GM06990 (cell line): Measurements from ENCODE around the gene SLC49A3.
"Not testable (repeated sequence)": the region's sequence is repeated elsewhere in the genome, so short reads cannot be mapped to it uniquely, and the experiment has no call there.

Experiments used
- DNase-seq: peaks from one replicate; pipeline ENCODE4 v3.0.0-alpha.2; 2011; ENCODE audit not compliant: insufficient read length; ENCODE audit errors: extremely low read depth
- H3K27me3 ChIP-seq: replicated peaks from 2 replicates; pipeline ENCODE4 v1.6.0; 2011; ENCODE audit warnings: low read length; ENCODE audit not compliant: control insufficient read depth, insufficient read depth
- H3K36me3 ChIP-seq: 2 replicates; pipeline ENCODE4 v1.5.1; 2011; ENCODE audit warnings: low read length; ENCODE audit not compliant: control insufficient read depth, insufficient read depth
- H3K4me3 ChIP-seq: replicated peaks from 2 replicates; pipeline ENCODE4 v1.5.1; 2011; ENCODE audit warnings: low read depth, mild to moderate bottlenecking, control low read depth, low read length
- CTCF ChIP-seq: IDR thresholded peaks from 2 replicates; pipeline ENCODE4 v1.5.1; 2011; ENCODE audit warnings: low read length, control low read depth, mild to moderate bottlenecking, inconsistent platforms; ENCODE audit not compliant: insufficient read depth, poor library complexity, severe bottlenecking

SLC49A3 gene

GRCh38 chr4:635851-636627, 52.9 kb downstream of the SLC49A3 start:
- Histone ChIP-seq H3K27me3 (no peaks in the 10 kb centered on the region), H3K4me3 (no peak overlapping the region), H3K36me3 (no peaks in the 10 kb centered on the region)
- DNase-seq: no peak
- TF ChIP-seq CTCF: no peak

GRCh38 chr4:635066-635835, 53.7 kb downstream of the SLC49A3 start:
- H3K36me3 ChIP-seq, H3K4me3 ChIP-seq, H3K27me3 ChIP-seq, DNase-seq: not testable (repeated sequence)

- no peak overlapping the region for H3K4me3 ChIP-seq
Measured at GRCh38 chr4:634599-634985, 54.4 kb downstream of the SLC49A3 start.

GRCh38 chr4:633976-634598, 54.9 kb downstream of the SLC49A3 start:
- no peaks in the 10 kb centered on the region for H3K36me3 ChIP-seq
- H3K27me3 ChIP-seq: no peaks in the 10 kb centered on the region
- TF ChIP-seq CTCF: no peak
- H3K4me3 ChIP-seq: no peak overlapping the region
- no peak for DNase-seq

More at GRCh38 chr4:634599-634985, 54.4 kb downstream of the SLC49A3 start:
- no peaks in the 10 kb centered on the region for H3K27me3 ChIP-seq
- TF ChIP-seq CTCF: no peak
- DNase-seq: no peak
- no peaks in the 10 kb centered on the region for H3K36me3 ChIP-seq

GRCh38 chr4:633406-633805, 55.5 kb downstream of the SLC49A3 start:
- H3K4me3 ChIP-seq: no peak overlapping the region
- no peak for DNase-seq
- no peak for TF ChIP-seq CTCF
- no peaks in the 10 kb centered on the region for H3K27me3 ChIP-seq
- H3K36me3 ChIP-seq: no peaks in the 10 kb centered on the region

GRCh38 chr4:632926-633325, 56.0 kb downstream of the SLC49A3 start:
- no peak overlapping the region for H3K4me3 ChIP-seq
- no peak for DNase-seq
- H3K36me3 ChIP-seq: no peaks in the 10 kb centered on the region
- H3K27me3 ChIP-seq: no peaks in the 10 kb centered on the region
- TF ChIP-seq CTCF: no peak
